ENCODE results near the gene KIRREL1. TPM values are rescaled to one million over a fixed set of nuclear protein-coding genes. Genes with fewer than 3 reads are reported as not detected.

The KIRREL1 gene
- total RNA-seq, 1 experiment from 2014 or later: 42.4 TPM

GRCh38 chr1:158017800-158018595, 24.6 kb downstream of the KIRREL1 start:
- DNase-seq (ENCODE audit: low spot score) (no peak), ATAC-seq (no peak)
- CTCF ChIA-PET: interaction anchor here (1.1 to 12.3 kb wide), 8 partner anchors 10 to 100 kb away, joined by 4 to 174 read pairs (median 8); partner anchors contain the start of gene KIRREL1
- POLR2A ChIA-PET: no interaction called here
- TF ChIP-seq, protein P1, sequence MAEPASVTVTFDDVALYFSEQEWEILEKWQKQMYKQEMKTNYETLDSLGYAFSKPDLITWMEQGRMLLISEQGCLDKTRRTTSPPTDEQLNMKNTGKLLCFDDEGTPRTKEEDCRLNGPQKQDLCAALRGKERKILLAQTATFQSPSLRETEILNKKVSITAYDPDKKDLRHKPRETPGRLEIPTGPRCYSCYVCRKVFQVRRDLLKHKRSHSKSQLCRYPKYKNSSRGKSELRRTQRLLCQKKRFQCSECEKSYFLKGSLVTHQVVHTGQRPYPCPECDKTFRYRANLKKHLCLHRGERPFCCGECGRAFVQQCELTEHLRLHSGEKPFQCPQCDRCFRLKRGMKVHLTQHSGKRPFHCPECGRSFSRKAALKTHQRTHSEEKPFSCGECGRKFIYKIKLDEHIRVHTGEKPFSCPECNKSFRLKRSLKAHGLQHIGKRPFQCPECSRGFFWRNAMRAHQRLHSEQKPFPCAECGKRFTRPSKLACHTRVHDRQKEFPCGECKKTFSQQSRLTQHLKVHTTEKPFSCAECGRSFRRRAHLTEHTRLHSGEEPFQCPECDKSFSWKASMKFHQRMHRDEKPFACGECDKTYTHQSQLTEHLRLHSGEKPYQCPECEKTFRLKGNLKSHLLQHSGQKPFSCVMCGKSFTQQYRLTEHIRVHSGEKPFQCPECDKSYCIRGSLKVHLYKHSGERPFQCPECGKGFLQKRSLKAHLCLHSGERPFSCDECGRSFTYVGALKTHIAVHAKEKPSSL (CRISPR knock-in tag; conservative IDR thresholded peaks at IDR 0.05): no peak
- TF ChIP-seq, protein P2, sequence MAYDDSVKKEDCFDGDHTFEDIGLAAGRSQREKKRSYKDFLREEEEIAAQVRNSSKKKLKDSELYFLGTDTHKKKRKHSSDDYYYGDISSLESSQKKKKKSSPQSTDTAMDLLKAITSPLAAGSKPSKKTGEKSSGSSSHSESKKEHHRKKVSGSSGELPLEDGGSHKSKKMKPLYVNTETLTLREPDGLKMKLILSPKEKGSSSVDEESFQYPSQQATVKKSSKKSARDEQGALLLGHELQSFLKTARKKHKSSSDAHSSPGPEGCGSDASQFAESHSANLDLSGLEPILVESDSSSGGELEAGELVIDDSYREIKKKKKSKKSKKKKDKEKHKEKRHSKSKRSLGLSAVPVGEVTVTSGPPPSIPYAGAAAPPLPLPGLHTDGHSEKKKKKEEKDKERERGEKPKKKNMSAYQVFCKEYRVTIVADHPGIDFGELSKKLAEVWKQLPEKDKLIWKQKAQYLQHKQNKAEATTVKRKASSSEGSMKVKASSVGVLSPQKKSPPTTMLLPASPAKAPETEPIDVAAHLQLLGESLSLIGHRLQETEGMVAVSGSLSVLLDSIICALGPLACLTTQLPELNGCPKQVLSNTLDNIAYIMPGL (CRISPR knock-in tag; IDR thresholded peaks at IDR 0.05): no peak
- TF ChIP-seq SMAD3 (CRISPR knock-in tag; IDR thresholded peaks at IDR 0.05; ENCODE audit: borderline replicate concordance) (no peak), SP1 (CRISPR knock-in tag; conservative IDR thresholded peaks at IDR 0.05) (no peak), FOXP4 (CRISPR knock-in tag; IDR thresholded peaks at IDR 0.05) (no peak), MXD4 (CRISPR knock-in tag; IDR thresholded peaks at IDR 0.05; ENCODE audit: borderline replicate concordance) (no peak), PRDM15 (CRISPR knock-in tag; IDR thresholded peaks at IDR 0.05) (no peak), ELF4 (CRISPR knock-in tag; IDR thresholded peaks at IDR 0.05; ENCODE audit: low read depth) (no peak)
- H3K9me3 Mint-ChIP-seq: no peaks in the 10 kb centered on the region
- H3K4me3 Mint-ChIP-seq: no peak overlapping the region
- H3K27ac Mint-ChIP-seq: peak overlapping the region; percentile 91
- H3K4me1 Mint-ChIP-seq: peaks cover 98% of the 10 kb centered on the region
- no peaks in the 10 kb centered on the region for H3K36me3 Mint-ChIP-seq
- H3K27me3 Mint-ChIP-seq (ENCODE audit: low read depth): no peaks in the 10 kb centered on the region

DNA sequence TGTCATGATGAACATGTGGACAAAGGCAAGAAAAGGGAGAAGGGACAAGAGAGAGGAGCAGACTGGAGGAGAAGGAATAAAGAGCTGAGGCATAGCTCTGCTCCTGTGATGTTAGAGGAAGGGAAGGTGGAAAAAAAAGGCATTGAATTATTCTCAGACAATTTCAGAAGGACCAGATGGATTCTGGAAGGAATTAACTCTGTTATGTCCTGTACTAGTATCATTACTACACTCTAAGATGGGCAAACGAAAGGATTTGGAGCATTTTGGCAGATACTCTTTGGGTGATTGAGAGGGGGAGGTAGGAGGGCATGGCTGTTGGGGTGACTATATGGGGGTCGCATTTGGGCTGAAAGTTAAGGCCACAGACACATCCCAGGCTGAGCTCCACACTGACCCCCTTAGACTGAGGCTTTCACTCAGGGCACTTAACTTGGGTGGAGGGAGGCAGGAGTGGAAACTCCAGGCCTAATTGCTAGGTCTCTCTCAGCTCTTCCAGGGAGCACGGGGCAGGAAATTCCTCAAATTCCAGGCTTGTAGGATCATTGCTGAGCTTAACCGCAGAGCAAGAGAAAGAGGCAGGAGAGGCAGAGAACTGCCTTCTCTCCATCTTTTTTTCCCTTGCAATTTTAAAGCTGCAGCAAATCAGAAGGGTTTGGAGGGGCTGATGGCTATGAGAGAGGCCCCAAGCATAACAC, 25.9 kb downstream of the KIRREL1 start:
- Mint-ChIP-seq H3K4me3 (peak overlapping the region; percentile 37), H3K27me3 (ENCODE audit: low read depth) (no peaks in the 10 kb centered on the region), H3K36me3 (no peaks in the 10 kb centered on the region; the same call in 1 of the 2 replicates), H3K9me3 (no peaks in the 10 kb centered on the region), H3K27ac (peak overlapping the region; percentile 91), H3K4me1 (peaks cover 95% of the 10 kb centered on the region)
- CTCF ChIA-PET: interaction anchor here (0.6 to 2.4 kb wide), 21 partner anchors 8 to 105 kb away, joined by 3 to 23 read pairs (median 6); partner anchors contain the start of gene KIRREL1
- peak; percentile 64 for DNase-seq (ENCODE audit: low spot score)
- ATAC-seq: peak; percentile 87
- POLR2A ChIA-PET: interaction anchor here (0.5 to 1.9 kb wide), 10 partner anchors 7 to 221 kb away, joined by 3 to 8 read pairs (median 4); partner anchors contain the start of gene KIRREL1
- no peak for TF ChIP-seq IRF1 (CRISPR knock-in tag; IDR thresholded peaks at IDR 0.05)
- peak; percentile 51; the same call in 1 of the 2 replicates for TF ChIP-seq ZNF263 (CRISPR knock-in tag; IDR thresholded peaks at IDR 0.05; ENCODE audit: low read depth)
- no peak for TF ChIP-seq ZNF219 (CRISPR knock-in tag; IDR thresholded peaks at IDR 0.05; ENCODE audit: borderline replicate concordance)
- TF ChIP-seq ZBTB21 (CRISPR knock-in tag; IDR thresholded peaks at IDR 0.05; ENCODE audit: borderline replicate concordance): 0 out of 2 replicates have a peak, but pooled peaks have one; percentile 29
- peak; percentile 82 for TF ChIP-seq ETV6 (CRISPR knock-in tag; IDR thresholded peaks at IDR 0.05)
- TF ChIP-seq CBFB (CRISPR knock-in tag; IDR thresholded peaks at IDR 0.05; ENCODE audit: low read depth): no peak
- TF ChIP-seq ZNF512 (CRISPR knock-in tag; IDR thresholded peaks at IDR 0.05; ENCODE audit: borderline replicate concordance): no peak
- peak; percentile 96 for TF ChIP-seq TEAD4 (CRISPR knock-in tag; IDR thresholded peaks at IDR 0.05)
- TF ChIP-seq ATF2 (CRISPR knock-in tag; IDR thresholded peaks at IDR 0.05; ENCODE audit: borderline replicate concordance, low read depth): no peak
- TF ChIP-seq TEAD1 (CRISPR knock-in tag; IDR thresholded peaks at IDR 0.05): peak; percentile 98; the same call in 1 of the 2 replicates

All from WTC11 (cell line).